Fibroblast of villous mesenchyme (primary cell): ENCODE data around the gene PHLDB2. TPM values are rescaled to one million over a fixed set of nuclear protein-coding genes. Genes with fewer than 3 reads are reported as not detected.

ENCODE experiments used
- DNase-seq: peaks from one replicate; pipeline ENCODE4 v3.0.0-alpha.2; 2010; ENCODE audit warnings: low read depth
- H3K4me3 ChIP-seq: 2 replicates; pipeline ENCODE4 v1.5.1; 2011; ENCODE audit warnings: low read depth, mild to moderate bottlenecking, low read length
- total RNA-seq: library from RNA; depleted of rRNA; stranded (reverse); fragments of >200 nt; gene quantifications from 2 replicates; pipeline ENCODE4 v1.2.3, GENCODE V29; 2012
- TF ChIP-seq, protein P1 (sequence below): IDR thresholded peaks from 2 replicates; pipeline ENCODE4 v1.5.1; 2012; ENCODE audit warnings: low read depth, mild to moderate bottlenecking, low read length; ENCODE audit not compliant: insufficient read depth

Gene PHLDB2
- total RNA-seq, 1 donor, result 111 TPM

DNA sequence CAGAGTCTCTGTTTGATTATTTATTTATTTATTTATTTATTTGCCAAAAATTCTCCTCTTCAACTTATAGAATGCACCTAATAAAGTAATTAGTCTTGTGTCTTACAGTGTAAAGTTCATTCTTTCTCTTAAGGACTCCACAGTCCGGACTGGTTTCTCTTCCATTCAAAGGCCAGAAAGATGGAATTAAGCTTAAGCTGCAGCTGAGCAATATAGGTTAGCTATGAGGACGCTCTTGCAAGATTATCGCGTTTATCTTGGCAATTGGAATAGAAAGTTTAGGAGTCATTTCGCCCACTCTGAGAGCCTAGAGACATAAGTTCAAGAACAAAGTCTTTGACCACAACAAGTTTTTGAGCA lies 154.7 kb downstream of the PHLDB2 start:
- TF ChIP-seq, protein P1, sequence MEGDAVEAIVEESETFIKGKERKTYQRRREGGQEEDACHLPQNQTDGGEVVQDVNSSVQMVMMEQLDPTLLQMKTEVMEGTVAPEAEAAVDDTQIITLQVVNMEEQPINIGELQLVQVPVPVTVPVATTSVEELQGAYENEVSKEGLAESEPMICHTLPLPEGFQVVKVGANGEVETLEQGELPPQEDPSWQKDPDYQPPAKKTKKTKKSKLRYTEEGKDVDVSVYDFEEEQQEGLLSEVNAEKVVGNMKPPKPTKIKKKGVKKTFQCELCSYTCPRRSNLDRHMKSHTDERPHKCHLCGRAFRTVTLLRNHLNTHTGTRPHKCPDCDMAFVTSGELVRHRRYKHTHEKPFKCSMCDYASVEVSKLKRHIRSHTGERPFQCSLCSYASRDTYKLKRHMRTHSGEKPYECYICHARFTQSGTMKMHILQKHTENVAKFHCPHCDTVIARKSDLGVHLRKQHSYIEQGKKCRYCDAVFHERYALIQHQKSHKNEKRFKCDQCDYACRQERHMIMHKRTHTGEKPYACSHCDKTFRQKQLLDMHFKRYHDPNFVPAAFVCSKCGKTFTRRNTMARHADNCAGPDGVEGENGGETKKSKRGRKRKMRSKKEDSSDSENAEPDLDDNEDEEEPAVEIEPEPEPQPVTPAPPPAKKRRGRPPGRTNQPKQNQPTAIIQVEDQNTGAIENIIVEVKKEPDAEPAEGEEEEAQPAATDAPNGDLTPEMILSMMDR, result no peak
- H3K4me3 ChIP-seq, result no peak overlapping the region
- no peak for DNase-seq

DNA sequence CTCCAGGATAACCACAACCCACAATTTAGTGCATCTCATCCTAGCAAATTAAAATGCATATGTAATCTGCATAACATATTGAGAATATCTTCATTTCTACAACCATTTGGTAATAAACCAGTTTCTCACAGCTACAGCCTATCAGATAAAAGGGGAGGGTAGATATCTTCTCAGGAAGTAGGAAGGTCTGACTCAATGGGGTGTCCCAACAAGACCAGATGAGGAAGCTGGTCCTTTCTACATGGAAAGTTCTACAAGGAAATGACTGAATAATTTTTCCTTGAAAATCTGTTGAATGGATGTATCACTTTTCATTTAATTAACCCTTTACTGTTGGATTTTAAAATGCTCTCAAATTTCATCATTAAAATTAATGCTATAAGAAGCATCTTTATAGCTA lies 158.0 kb downstream of the PHLDB2 start:
- TF ChIP-seq, protein P1, result no peak
- no peak for DNase-seq
- no peak overlapping the region for H3K4me3 ChIP-seq

DNA sequence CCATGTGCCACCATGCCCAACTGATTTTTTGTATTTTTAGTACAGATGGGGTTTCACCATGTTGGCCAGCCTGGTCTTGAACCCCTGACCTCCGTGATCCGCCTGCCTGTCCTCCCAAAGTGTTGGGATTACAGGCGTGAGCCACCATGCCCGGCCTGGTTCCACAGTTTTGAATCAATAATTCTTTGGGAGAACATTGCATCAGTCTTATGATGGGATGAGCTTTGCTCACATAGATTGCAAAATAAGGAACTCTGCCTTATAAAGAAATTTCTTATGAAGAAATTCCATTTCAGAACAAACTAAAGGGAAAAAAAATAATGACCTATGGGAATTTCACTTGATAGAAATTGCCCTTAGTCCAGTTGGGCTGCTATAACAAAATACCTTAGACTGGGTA lies 159.6 kb downstream of the PHLDB2 start:
- TF ChIP-seq, protein P1, result no peak
- DNase-seq, result no peak
- no peak overlapping the region for H3K4me3 ChIP-seq

DNA sequence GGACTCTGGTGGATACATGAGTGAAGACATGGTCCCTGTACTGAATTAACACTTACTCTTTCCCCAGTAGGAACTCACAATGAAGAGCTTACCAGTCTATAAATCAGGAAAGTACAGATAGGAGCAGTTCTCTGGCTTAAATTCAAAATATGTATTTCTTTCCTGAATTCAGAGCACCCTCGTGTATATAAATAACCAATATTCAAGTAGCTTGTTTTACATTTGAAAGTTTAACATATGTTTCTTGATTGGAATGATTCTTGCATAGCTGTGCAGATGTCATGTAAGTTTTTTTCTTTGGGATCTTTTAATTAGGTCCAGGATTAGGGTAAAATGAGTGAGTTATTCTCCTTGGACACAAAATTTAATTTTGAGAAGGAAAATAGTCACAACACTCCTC lies 160.7 kb downstream of the PHLDB2 start:
- no peak for DNase-seq
- TF ChIP-seq, protein P1, result no peak
- H3K4me3 ChIP-seq, result no peak overlapping the region

DNA sequence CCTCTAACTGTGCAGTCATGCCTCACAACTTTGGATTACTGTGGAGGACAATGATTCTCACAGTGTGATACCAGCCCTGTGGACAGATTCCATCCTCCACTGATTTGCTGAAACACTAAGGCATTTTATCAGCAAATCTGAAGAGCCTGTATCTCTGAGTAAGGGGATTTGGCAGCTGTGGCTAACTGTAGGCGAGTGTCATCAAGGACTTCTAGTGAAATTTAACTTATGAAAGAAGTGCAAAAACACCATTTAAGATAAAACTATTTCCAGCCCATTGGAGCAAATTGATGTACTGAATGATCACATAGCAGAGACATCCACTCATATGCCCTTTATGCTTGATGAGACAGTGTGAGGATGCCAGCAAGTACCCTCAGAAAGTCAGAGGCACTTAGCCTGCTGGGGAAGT lies 161.6 kb downstream of the PHLDB2 start:
- no peak overlapping the region for H3K4me3 ChIP-seq
- no peak for DNase-seq
- TF ChIP-seq, protein P1, result no peak

Other genes with a start within 250 kb of the PHLDB2 start
- 0.97 and 1.7 TPM in 2 replicates for gene PLCXD2, start 184.6 kb upstream of the PHLDB2 start, total RNA-seq
- 20.3 and 38.0 TPM in 2 replicates for gene ABHD10, start 119.8 kb downstream of the PHLDB2 start, total RNA-seq
- under 0.01 TPM in 1 of 2 replicates, not detected in the other for gene TAGLN3, start 139.7 kb downstream of the PHLDB2 start, total RNA-seq
- not detected in 2 replicates for gene TMPRSS7, start 175.5 kb downstream of the PHLDB2 start, total RNA-seq
- gene C3orf52, start 227.1 kb downstream of the PHLDB2 start, total RNA-seq, result 5.2 and 7.3 TPM in 2 replicates